Calu3 (cell line): ENCODE measurements around the gene BCL2L11. TPM values are rescaled to one million over a fixed set of nuclear protein-coding genes. Genes with fewer than 3 reads are reported as not detected.
A peak's percentile ranks its signal among the peaks of the same experiment; 100 is the strongest.

Experiments used
- BruUV-seq: library from RNA; stranded (reverse); fragments of 400-500 nt; replicated peaks from 2 replicates; lab custom pipeline; 2021; lab: Mats Ljungman, UMichigan
- CTCF ChIA-PET: fragments of 300-600 bp; sonication (Branson Sonifier 250); formaldehyde crosslinking; loops from one replicate; lab custom pipeline; 2022; ENCODE audit warnings: antibody characterized with exemption; lab: Charles Lee
- DNase-seq: peaks from one replicate; pipeline ENCODE4 v3.0.0; 2022
- H3K27ac Mint-ChIP-seq: one replicate; pipeline ENCODE4 v1.8.0; 2022; ENCODE audit warnings: mixed read lengths; ENCODE audit not compliant: unreplicated experiment
- H3K27me3 Mint-ChIP-seq: one replicate; pipeline ENCODE4 v1.8.0; 2022; ENCODE audit warnings: mixed read lengths; ENCODE audit not compliant: unreplicated experiment
- H3K36me3 Mint-ChIP-seq: one replicate; pipeline ENCODE4 v1.8.0; 2022; ENCODE audit warnings: mild to moderate bottlenecking, moderate library complexity, mixed read lengths; ENCODE audit not compliant: insufficient read depth, unreplicated experiment
- H3K4me1 Mint-ChIP-seq: one replicate; pipeline ENCODE4 v1.8.0; 2022; ENCODE audit warnings: mild to moderate bottlenecking, low read depth, mixed read lengths; ENCODE audit not compliant: unreplicated experiment
- H3K4me3 Mint-ChIP-seq: one replicate; pipeline ENCODE4 v1.8.0; 2022; ENCODE audit warnings: mild to moderate bottlenecking, low read depth, moderate library complexity, mixed read lengths; ENCODE audit not compliant: unreplicated experiment
- H3K9me3 Mint-ChIP-seq: one replicate; pipeline ENCODE4 v1.8.0; 2022; ENCODE audit warnings: low read depth, mixed read lengths; ENCODE audit not compliant: unreplicated experiment
- intact Hi-C: fragments of 100-400 bp; cut with micrococcal nuclease; formaldehyde crosslinking; loops from one replicate; pipeline ENCODE4 v1.10.0; 2022; ENCODE audit not compliant: unreplicated experiment
- total RNA-seq: library from RNA; stranded (reverse); gene quantifications from 2 replicates; pipeline ENCODE4 v1.2.3, GENCODE V29; 2022
- TF ChIP-seq, protein P1 (sequence below): fragments of 200-600 bp; IDR thresholded peaks from one replicate; pipeline ENCODE4 v1.8.0; 2022; ENCODE audit warnings: antibody characterized with exemption; ENCODE audit not compliant: unreplicated experiment

The BCL2L11 gene
- total RNA-seq, 1 experiment from 2014 or later = 18.4 TPM

DNA sequence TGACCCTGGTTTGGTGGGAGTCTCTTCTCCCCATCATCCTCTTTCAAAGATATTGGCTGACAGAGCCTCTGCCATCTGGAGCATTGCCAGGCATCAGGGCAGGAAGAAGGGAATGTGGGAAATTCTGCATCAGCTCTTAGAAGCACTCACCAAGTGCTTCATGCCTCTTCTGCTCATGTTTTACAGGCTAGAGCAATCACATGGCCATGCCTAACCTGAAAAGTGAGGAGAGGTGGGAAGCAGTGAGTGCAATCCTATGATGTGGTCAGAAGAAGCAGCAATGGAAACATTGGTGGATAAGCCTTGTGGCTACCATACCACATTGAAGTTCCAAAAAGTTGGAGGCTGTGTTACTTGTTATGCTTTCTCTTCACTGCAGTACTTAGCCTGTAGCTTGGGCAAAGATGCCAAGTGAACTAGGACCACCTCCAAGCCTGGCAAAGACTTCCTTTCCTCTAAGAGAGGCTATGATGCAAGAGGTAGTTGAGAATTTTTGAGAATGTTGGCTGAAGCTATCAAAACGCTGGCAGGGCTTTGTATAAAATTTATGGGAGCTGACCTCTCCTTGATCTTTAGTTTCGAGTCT is 64.1 kb downstream of the BCL2L11 start:
- no peaks in the 10 kb centered on the region for H3K9me3 Mint-ChIP-seq
- DNase-seq = no peak
- TF ChIP-seq, protein P1, sequence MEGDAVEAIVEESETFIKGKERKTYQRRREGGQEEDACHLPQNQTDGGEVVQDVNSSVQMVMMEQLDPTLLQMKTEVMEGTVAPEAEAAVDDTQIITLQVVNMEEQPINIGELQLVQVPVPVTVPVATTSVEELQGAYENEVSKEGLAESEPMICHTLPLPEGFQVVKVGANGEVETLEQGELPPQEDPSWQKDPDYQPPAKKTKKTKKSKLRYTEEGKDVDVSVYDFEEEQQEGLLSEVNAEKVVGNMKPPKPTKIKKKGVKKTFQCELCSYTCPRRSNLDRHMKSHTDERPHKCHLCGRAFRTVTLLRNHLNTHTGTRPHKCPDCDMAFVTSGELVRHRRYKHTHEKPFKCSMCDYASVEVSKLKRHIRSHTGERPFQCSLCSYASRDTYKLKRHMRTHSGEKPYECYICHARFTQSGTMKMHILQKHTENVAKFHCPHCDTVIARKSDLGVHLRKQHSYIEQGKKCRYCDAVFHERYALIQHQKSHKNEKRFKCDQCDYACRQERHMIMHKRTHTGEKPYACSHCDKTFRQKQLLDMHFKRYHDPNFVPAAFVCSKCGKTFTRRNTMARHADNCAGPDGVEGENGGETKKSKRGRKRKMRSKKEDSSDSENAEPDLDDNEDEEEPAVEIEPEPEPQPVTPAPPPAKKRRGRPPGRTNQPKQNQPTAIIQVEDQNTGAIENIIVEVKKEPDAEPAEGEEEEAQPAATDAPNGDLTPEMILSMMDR = no peak
- intact Hi-C loops = no loop called here
- no peaks in the 10 kb centered on the region for H3K27me3 Mint-ChIP-seq
- BruUV-seq = no TSS peak
- CTCF ChIA-PET = no interaction called here
- H3K4me3 Mint-ChIP-seq = no peak overlapping the region
- H3K36me3 Mint-ChIP-seq = no peaks in the 10 kb centered on the region
- no peak overlapping the region for H3K27ac Mint-ChIP-seq
- peaks cover 9% of the 10 kb centered on the region for H3K4me1 Mint-ChIP-seq

DNA sequence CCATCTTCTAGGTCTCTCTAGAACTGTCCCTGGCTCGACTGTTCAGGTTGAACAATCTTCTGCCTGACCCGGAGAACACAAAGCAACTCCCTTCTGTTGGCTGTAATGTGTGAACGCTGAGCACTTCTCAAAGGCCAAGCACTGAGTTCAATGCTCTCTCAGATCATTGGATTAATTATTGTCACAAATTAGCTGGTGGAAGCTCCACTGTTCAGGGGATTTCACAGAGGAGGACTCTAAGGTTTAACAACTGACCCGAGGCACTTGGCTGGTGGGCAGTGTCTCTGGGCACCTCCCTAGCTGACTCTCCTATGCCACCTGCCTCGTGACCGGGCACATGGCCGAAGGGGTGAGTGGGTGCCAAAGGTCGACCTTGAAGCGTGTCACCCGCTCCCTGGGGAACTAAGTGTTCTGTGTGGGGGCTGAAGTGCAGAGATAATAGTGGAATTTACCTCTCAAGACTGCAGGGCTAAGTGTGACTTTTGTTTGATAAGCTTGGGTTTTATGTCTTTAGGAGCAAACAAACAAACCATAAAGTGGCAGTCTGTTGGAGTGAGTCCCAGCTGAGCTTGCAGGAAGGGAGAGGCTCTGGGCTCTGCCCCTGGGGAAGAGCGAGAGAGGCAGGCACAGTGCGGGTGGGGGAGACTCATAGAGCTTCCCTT is 64.8 kb downstream of the BCL2L11 start:
- intact Hi-C loops = no loop called here
- TF ChIP-seq, protein P1 = no peak
- H3K9me3 Mint-ChIP-seq = no peaks in the 10 kb centered on the region
- DNase-seq = peak; percentile 12
- peaks cover 9% of the 10 kb centered on the region for H3K4me1 Mint-ChIP-seq
- H3K4me3 Mint-ChIP-seq = no peak overlapping the region
- no peaks in the 10 kb centered on the region for H3K36me3 Mint-ChIP-seq
- H3K27me3 Mint-ChIP-seq = no peaks in the 10 kb centered on the region
- CTCF ChIA-PET = interaction anchor here (0.8 to 1.6 kb wide), 2 partner anchors 10 to 12 kb away, joined by 3 read pairs; no protein-coding TSS in a partner anchor
- BruUV-seq = no TSS peak
- H3K27ac Mint-ChIP-seq = no peak overlapping the region

DNA sequence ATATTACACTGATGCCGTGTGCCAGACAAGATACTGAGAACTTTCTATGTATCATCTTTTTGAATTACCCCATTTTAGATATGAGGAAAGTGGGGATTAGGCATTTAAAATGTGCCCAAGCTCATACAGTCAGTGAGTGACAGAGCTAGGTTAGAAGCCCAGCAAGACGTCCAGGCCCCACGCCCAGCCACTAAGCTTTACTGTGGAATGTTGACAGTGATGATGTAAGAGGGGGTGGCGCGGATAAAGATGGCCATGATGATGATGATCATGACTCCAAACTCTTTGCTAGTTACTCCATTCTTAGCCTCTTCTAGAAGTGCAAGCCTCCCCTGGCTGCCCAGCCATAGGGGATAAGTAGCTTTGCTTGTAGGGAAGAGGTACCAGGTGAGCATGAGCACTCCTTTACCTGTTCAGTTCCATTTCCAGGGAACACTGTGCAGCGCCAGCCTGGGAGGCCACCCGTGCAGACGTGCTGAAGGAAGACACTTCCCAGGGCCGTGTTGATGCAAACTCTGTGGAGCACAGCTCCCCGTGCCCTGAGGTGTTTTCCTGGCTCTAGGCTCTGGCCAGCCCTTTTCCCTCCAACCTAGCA is 65.5 kb downstream of the BCL2L11 start:
- no peak for DNase-seq
- BruUV-seq = no TSS peak
- peaks cover 9% of the 10 kb centered on the region for H3K4me1 Mint-ChIP-seq
- no peaks in the 10 kb centered on the region for H3K27me3 Mint-ChIP-seq
- TF ChIP-seq, protein P1 = no peak
- CTCF ChIA-PET = interaction anchor here (0.8 to 1.6 kb wide), 2 partner anchors 9 to 13 kb away, joined by 3 read pairs; no protein-coding TSS in a partner anchor
- H3K36me3 Mint-ChIP-seq = no peaks in the 10 kb centered on the region
- no peaks in the 10 kb centered on the region for H3K9me3 Mint-ChIP-seq
- no peak overlapping the region for H3K4me3 Mint-ChIP-seq
- no peak overlapping the region for H3K27ac Mint-ChIP-seq
- intact Hi-C loops = no loop called here

DNA sequence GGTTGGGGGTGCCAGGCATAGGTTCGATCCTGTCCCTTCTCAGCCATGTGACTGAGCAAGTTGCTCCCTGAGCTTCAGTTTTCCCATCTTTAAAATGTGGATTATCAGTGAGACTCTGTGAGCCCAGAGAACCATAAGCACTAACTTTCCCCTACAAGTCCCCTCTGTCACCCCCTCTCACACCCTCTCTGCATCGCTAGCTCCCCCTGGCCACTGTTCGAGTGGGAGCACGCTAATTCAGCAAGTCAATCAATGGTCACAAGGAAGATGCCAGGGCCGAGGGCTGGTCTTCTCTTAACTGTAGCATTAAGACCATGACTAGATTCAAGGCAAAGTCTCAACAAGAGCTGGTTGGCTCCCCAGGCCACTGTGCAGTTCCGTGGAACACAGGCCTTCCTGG is 66.2 kb downstream of the BCL2L11 start:
- Mint-ChIP-seq H3K9me3 (no peaks in the 10 kb centered on the region), H3K4me3 (no peak overlapping the region), H3K4me1 (peaks cover 9% of the 10 kb centered on the region), H3K36me3 (no peaks in the 10 kb centered on the region), H3K27ac (no peak overlapping the region), H3K27me3 (no peaks in the 10 kb centered on the region)
- no TSS peak for BruUV-seq
- intact Hi-C loops = no loop called here
- CTCF ChIA-PET = interaction anchor here (1.6 kb wide), 1 partner anchor 14 kb away, joined by 3 read pairs; no protein-coding TSS in a partner anchor
- TF ChIP-seq, protein P1 = no peak
- no peak for DNase-seq
